C4-2B (cell line): ENCODE data around the gene DNAH17.

Experiments used
- H3K27ac ChIP-seq: fragments of 450-650 bp; 2 replicates; pipeline ENCODE4 v1.5.1; 2017
- ZFX ChIP-seq: fragments of 450-650 bp; IDR thresholded peaks from 2 replicates; pipeline ENCODE4 v1.6.1; 2017
- TF ChIP-seq, protein P1 (sequence below): fragments of 450-650 bp; conservative IDR thresholded peaks from 2 replicates; pipeline ENCODE4 v1.5.1; 2017; ENCODE audit warnings: mild to moderate bottlenecking

The DNAH17 gene

DNA sequence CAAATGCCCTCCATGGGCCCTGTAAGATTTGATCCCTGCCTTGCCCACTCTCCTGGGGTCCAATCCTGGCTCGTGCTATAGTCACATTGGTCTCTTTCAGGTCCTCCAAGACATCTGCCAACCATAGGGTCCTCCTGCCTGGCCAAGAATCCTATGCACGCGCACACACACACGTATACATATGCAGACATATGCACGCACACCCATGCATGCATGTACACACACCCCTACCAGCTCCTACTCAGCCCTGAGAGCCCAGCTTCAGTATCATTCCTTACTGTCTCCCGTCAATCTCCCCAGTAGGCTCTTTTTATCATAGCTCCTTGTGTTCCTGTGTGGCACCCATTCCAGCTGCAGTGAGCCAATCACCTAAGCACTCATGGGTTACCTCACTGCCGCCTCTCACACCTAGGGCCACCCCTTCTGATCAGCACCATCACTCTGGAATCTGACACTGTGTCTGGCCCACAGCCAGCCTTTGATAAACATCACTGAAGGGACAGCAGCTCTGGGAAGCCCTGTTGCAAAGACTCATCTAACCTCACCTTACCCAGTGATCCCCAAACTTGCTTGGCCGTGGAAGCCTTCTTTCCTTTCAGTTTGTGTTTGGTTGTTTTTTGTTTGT is 7.9 kb upstream of the DNAH17 start:
- TF ChIP-seq ZFX, result no peak
- TF ChIP-seq, protein P1, sequence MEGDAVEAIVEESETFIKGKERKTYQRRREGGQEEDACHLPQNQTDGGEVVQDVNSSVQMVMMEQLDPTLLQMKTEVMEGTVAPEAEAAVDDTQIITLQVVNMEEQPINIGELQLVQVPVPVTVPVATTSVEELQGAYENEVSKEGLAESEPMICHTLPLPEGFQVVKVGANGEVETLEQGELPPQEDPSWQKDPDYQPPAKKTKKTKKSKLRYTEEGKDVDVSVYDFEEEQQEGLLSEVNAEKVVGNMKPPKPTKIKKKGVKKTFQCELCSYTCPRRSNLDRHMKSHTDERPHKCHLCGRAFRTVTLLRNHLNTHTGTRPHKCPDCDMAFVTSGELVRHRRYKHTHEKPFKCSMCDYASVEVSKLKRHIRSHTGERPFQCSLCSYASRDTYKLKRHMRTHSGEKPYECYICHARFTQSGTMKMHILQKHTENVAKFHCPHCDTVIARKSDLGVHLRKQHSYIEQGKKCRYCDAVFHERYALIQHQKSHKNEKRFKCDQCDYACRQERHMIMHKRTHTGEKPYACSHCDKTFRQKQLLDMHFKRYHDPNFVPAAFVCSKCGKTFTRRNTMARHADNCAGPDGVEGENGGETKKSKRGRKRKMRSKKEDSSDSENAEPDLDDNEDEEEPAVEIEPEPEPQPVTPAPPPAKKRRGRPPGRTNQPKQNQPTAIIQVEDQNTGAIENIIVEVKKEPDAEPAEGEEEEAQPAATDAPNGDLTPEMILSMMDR, result no peak
- no peak overlapping the region for H3K27ac ChIP-seq

DNA sequence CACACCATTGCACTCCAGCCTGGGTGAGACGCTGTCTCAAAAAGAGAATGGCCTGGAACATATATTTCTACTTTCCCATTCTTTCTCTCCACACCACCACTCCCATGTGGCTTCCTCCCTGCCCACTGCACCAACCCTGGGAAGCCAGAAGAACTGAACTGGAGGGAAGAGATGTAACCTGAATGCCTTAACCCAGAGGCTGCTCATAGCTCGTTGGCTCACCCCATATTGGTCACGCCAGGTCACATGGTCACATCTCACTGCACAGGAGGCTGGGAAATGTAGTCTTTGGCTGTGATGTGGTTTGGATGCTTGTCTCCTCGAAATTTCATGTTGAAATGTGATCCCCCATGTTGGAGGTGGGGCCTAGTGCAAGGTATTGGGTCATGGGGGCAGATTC is 5.9 kb upstream of the DNAH17 start:
- no peak for TF ChIP-seq ZFX
- TF ChIP-seq, protein P1, result no peak
- H3K27ac ChIP-seq, result no peak overlapping the region

- TF ChIP-seq ZFX, result no peak
- TF ChIP-seq, protein P1, result no peak
Observed at GRCh38 chr17:78581304-78581703, 4.1 kb upstream of the DNAH17 start.

GRCh38 chr17:78580277-78580804 is 3.1 kb upstream of the DNAH17 start:
- TF ChIP-seq ZFX, result no peak
- TF ChIP-seq, protein P1, result no peak
- H3K27ac ChIP-seq, result no peak overlapping the region

More at GRCh38 chr17:78581304-78581703, 4.1 kb upstream of the DNAH17 start:
- H3K27ac ChIP-seq, result no peak overlapping the region

DNA sequence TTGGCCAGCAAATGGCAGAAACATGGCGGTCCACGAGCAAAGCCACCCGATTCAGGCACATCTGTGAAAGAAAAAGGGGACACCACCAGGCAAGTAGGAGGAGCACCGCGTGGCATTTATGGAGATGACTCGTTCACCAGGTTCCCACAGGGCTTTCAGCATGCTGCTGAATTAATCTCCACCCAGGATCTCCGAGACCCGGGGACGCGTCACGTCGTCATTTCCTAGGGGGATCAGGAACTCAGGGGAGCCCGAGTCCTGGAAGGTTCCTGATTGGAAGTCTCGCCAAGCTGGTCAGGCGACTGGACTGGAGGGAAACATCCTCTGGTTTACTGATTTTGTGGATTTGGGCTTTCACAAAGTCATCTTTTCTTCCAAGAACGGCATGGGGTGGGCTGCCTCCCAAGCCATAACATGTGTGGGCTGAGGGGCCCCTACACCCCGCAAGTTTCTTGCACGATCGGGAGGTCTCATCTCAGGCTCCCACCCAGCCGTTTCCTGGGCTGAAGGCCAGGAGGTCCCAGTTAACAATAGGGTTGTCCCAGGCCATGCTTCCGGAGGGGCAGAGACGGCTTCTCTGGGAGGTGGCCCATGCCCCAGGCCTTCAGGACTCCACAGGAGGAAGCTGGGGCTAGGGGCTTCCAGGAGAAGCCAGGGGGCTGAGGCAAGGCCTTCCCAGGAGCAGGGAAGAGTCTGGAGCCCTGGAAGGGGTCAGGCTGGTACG is 645 bp downstream of the DNAH17 start:
- TF ChIP-seq ZFX, result no peak
- TF ChIP-seq, protein P1, result no peak
- no peak overlapping the region for H3K27ac ChIP-seq

GRCh38 chr17:78575899-78576298 is 1.3 kb downstream of the DNAH17 start:
- no peak overlapping the region for H3K27ac ChIP-seq
- no peak for TF ChIP-seq ZFX
- TF ChIP-seq, protein P1, result no peak

DNA sequence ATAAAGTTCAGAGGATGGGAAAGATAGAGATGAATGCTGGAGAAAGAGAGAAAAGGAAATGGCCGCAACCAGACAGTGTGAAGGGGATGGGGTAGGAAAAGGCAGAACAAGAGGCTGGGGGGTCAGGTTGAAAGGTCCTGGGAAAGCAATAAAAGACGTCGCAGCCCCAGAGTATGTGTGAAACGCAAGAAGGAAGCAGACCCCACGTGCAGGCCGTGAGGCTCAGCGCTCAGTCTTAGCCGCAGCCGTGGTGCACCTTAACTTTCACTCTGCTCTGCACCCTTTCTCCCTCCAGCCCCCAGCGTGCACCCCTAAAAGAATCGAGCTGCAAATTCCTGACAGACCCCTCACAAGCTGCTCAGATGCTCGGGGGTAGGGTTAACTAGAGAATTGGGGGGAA is 1.9 kb downstream of the DNAH17 start:
- no peak overlapping the region for H3K27ac ChIP-seq
- TF ChIP-seq, protein P1, result no peak
- no peak for TF ChIP-seq ZFX
